ENCODE measurements around the gene BCAS3.

Gene BCAS3

DNA sequence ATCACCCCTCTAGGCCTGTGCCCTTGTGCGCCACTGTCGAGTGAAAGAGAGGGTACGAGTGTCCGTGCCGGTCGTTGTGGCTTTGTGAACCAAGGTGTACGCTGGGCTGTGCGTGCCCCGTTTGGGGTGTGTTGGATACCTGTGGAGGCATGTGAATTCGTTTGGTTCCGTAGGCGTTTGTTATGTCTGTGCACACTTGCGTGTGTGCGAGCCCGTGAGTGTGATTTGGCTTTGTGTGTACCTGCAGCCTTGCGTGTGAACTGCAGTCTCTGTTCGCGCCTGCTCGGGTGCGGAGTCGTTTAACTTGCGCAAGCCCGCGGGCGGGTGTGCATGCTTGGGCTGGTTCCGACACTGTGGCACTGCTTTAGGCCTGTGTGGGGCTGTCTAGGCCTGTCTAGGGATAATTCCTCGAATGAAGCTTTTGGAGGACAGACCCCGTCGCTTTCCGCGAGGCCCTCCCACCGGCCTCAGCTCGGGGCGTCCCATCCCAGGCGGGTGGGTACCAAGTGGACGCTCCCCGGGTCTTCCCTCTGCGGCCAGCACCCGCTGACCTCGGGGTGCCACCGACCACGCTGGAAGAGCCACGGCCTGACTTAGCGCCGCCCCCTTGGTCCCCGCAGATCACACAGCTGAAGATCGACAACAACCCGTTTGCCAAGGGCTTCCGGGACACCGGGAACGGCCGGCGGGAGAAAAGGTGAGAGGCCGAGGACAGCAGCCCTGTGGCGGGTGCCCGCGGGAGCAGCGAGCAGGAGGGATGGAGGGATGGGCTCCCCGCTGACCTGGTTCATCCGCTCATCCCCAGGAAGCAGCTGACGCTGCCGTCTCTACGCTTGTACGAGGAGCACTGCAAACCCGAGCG lies 726.4 kb downstream of the BCAS3 start:
- WGBS, 2 experiments = 4% methylated on average over 66 of the region's 66 CpGs
- H3K9me3 ChIP-seq (ENCODE audit: control insufficient read depth, low read length) = no peaks in the 10 kb centered on the region
- peak overlapping the region; percentile 9 for H3K4me3 ChIP-seq (ENCODE audit: insufficient read depth, low read depth, low read length)
- H3K36me3 ChIP-seq (ENCODE audit: control insufficient read depth, insufficient read depth, low read length) = no peaks in the 10 kb centered on the region
- peaks cover 100% of the 10 kb centered on the region for H3K27me3 ChIP-seq (ENCODE audit: control insufficient read depth, insufficient read depth, low read length, poor library complexity, severe bottlenecking)
- H3K27ac ChIP-seq (ENCODE audit: insufficient read depth, low read depth, low read length, poor library complexity, severe bottlenecking) = no peak overlapping the region
- peaks cover 10% of the 10 kb centered on the region for H3K4me1 ChIP-seq (ENCODE audit: control insufficient read depth, insufficient read depth, low read length)

DNA sequence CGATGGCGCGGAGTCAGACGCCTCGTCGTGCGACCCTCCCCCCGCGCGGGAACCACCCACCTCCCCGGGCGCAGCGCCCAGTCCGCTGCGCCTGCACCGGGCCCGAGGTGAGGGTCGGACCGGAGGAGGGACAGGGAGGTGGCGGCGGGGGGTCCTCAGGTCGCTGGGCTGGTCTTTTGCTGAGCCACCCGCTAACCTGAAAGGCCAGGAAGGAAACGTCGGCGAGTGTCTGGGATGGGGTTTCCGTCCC lies 726.9 kb downstream of the BCAS3 start:
- H3K36me3 ChIP-seq (ENCODE audit: control insufficient read depth, insufficient read depth, low read length) = no peaks in the 10 kb centered on the region
- peaks cover 5% of the 10 kb centered on the region for H3K4me1 ChIP-seq (ENCODE audit: control insufficient read depth, insufficient read depth, low read length)
- WGBS, 2 experiments = 1% methylated on average over 25 to 27 of the region's 27 CpGs
- peak overlapping the region; percentile 9 for H3K4me3 ChIP-seq (ENCODE audit: insufficient read depth, low read depth, low read length)
- no peak overlapping the region for H3K27ac ChIP-seq (ENCODE audit: insufficient read depth, low read depth, low read length, poor library complexity, severe bottlenecking)
- no peaks in the 10 kb centered on the region for H3K9me3 ChIP-seq (ENCODE audit: control insufficient read depth, low read length)
- H3K27me3 ChIP-seq (ENCODE audit: control insufficient read depth, insufficient read depth, low read length, poor library complexity, severe bottlenecking) = peaks cover 100% of the 10 kb centered on the region

DNA sequence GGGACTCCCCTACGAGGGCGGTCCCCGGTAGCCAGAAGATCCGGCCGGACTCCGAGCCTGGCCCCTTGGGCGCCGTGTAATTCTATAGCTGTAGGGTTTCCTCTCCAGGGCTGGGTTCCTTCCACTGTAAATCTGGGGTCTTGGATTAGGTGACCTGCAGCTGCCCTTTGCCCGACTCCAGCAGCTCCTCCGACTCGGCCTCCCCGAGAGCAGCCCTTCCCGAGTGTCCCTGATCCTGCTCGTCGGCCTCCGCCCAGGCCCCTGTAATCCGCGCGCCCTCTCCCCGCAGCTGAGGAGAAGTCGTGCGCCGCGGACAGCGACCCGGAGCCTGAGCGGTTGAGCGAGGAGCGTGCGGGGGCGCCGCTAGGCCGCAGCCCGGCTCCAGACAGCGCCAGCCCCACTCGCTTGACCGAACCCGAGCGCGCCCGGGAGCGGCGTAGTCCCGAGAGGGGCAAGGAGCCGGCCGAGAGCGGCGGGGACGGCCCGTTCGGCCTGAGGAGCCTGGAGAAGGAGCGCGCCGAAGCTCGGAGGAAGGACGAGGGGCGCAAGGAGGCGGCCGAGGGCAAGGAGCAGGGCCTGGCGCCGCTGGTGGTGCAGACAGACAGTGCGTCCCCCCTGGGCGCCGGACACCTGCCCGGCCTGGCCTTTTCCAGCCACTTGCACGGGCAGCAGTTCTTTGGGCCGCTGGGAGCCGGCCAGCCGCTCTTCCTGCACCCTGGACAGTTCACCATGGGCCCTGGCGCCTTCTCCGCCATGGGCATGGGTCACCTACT lies 727.4 kb downstream of the BCAS3 start:
- H3K4me3 ChIP-seq (ENCODE audit: insufficient read depth, low read depth, low read length) = peak overlapping the region; percentile 9
- no peaks in the 10 kb centered on the region for H3K36me3 ChIP-seq (ENCODE audit: control insufficient read depth, insufficient read depth, low read length)
- H3K27me3 ChIP-seq (ENCODE audit: control insufficient read depth, insufficient read depth, low read length, poor library complexity, severe bottlenecking) = peaks cover 100% of the 10 kb centered on the region
- peaks cover 6% of the 10 kb centered on the region for H3K4me1 ChIP-seq (ENCODE audit: control insufficient read depth, insufficient read depth, low read length)
- WGBS, 2 experiments = 2% methylated on average over 71 of the region's 71 CpGs
- no peaks in the 10 kb centered on the region for H3K9me3 ChIP-seq (ENCODE audit: control insufficient read depth, low read length)
- H3K27ac ChIP-seq (ENCODE audit: insufficient read depth, low read depth, low read length, poor library complexity, severe bottlenecking) = no peak overlapping the region

DNA sequence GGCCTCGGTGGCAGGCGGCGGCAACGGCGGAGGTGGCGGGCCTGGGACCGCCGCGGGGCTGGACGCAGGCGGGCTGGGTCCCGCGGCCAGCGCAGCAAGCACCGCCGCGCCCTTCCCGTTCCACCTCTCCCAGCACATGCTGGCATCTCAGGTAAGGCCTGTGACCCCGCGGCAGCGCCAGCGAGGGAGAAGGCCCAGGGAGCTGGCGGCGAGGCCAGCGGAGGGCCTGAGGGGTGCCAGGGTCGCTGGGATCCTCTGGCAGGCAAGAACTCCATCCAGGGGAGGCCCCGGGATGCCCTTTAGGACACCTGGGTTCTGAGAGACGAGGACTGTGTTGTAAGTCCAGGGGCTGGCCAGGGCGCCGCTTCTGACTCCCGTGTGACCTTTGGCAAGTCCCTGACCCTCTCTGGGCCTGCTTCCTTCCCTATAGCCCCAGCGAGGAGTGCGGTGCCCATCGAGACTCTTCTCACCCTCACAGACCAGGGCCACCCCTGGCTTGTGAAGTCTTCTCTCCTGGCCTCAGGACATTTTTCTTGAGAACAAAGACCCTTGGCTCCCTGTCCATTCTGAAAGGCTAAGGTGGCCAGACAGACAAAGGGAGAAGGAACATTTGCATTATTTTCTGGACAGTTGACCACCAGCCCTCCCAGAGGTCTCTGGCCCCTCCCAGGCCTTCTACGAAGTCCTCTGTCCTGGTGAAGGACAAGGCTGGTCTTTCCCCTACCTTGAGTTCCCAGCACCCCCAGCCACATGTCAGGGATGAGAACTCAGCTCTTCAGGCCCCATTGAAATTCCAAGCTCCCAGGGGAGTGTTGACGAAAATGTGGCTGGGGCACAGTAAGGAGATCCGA lies 728.3 kb downstream of the BCAS3 start:
- H3K9me3 ChIP-seq (ENCODE audit: control insufficient read depth, low read length) = no peaks in the 10 kb centered on the region
- peaks cover 13% of the 10 kb centered on the region for H3K4me1 ChIP-seq (ENCODE audit: control insufficient read depth, insufficient read depth, low read length)
- 12 to 13% methylated on average over 37 of the region's 37 CpGs for WGBS, 2 experiments
- H3K36me3 ChIP-seq (ENCODE audit: control insufficient read depth, insufficient read depth, low read length) = no peaks in the 10 kb centered on the region
- H3K27me3 ChIP-seq (ENCODE audit: control insufficient read depth, insufficient read depth, low read length, poor library complexity, severe bottlenecking) = peaks cover 100% of the 10 kb centered on the region
- no peak overlapping the region for H3K4me3 ChIP-seq (ENCODE audit: insufficient read depth, low read depth, low read length)
- no peak overlapping the region for H3K27ac ChIP-seq (ENCODE audit: insufficient read depth, low read depth, low read length, poor library complexity, severe bottlenecking)

DNA sequence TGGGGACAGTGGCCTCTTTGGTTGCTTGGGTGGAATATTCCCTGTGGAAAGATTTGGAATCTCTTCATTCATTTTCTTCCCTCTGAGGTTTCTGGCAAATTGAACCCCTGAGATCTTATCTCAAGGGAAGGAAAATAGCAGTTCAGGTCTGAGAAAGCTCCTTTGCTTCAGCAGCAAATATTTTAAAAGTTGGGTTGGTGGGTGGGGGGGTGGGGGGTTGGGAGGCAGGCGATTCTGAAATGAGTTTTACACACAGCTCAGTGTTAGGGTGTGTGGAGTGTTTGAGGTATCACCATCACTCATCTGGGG lies 728.8 kb downstream of the BCAS3 start:
- H3K4me1 ChIP-seq (ENCODE audit: control insufficient read depth, insufficient read depth, low read length) = peaks cover 13% of the 10 kb centered on the region
- H3K36me3 ChIP-seq (ENCODE audit: control insufficient read depth, insufficient read depth, low read length) = no peaks in the 10 kb centered on the region
- no peak overlapping the region for H3K27ac ChIP-seq (ENCODE audit: insufficient read depth, low read depth, low read length, poor library complexity, severe bottlenecking)
- 25 to 52% methylated on average over 1 of the region's 1 CpG for WGBS, 2 experiments
- H3K4me3 ChIP-seq (ENCODE audit: insufficient read depth, low read depth, low read length) = no peak overlapping the region
- H3K27me3 ChIP-seq (ENCODE audit: control insufficient read depth, insufficient read depth, low read length, poor library complexity, severe bottlenecking) = peaks cover 100% of the 10 kb centered on the region
- no peaks in the 10 kb centered on the region for H3K9me3 ChIP-seq (ENCODE audit: control insufficient read depth, low read length)

DNA sequence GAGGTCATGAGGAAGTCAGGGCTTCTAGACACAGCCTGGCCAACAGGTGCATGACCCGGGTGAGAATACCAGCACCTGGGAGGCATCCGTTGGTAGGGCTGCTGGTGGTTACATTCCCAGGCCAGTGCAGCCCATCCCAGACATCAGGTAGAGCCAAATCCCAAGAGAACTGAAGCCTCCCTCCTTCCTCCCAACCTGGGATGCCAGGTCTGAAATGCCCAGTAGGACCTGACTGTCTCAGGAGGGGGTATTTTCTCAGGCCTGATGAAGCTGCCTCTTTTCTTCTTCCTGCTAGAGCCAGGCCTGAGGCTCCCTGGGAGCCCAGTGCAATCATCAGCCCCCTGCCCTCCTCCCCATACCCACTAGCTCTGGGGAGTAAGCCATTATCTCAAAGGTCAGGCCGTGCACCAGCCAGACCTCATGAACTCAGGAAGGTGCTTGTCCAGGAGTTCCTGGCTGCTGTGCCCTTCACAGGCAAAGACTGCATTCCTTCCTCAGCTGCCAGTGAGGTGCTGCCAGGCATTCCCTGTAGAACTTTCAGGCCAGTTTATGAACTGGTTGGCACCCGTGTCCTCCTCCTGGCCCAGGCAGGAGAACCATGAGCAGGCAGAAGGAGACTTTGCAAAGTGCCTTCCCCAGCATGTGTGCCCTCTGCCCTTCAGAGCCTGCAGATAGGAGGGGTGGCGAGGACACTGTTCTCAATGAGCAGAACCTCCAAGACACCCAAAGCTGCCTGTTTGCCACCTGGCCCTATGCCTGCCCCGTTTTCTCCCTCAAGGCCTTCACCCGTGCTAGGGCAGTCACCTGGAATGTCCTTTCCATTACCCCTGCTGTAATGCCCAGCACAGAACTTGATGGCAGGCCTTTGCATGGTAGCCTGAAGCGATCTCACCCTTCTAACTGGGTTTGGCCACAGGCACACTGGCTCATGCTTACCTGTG lies 729.6 kb downstream of the BCAS3 start:
- no peak overlapping the region for H3K4me3 ChIP-seq (ENCODE audit: insufficient read depth, low read depth, low read length)
- peaks cover 100% of the 10 kb centered on the region for H3K27me3 ChIP-seq (ENCODE audit: control insufficient read depth, insufficient read depth, low read length, poor library complexity, severe bottlenecking)
- peaks cover 13% of the 10 kb centered on the region for H3K4me1 ChIP-seq (ENCODE audit: control insufficient read depth, insufficient read depth, low read length)
- no peaks in the 10 kb centered on the region for H3K9me3 ChIP-seq (ENCODE audit: control insufficient read depth, low read length)
- H3K27ac ChIP-seq (ENCODE audit: insufficient read depth, low read depth, low read length, poor library complexity, severe bottlenecking) = no peak overlapping the region
- H3K36me3 ChIP-seq (ENCODE audit: control insufficient read depth, insufficient read depth, low read length) = no peaks in the 10 kb centered on the region
- WGBS, 2 experiments = 32 to 36% methylated on average over 8 of the region's 8 CpGs

DNA sequence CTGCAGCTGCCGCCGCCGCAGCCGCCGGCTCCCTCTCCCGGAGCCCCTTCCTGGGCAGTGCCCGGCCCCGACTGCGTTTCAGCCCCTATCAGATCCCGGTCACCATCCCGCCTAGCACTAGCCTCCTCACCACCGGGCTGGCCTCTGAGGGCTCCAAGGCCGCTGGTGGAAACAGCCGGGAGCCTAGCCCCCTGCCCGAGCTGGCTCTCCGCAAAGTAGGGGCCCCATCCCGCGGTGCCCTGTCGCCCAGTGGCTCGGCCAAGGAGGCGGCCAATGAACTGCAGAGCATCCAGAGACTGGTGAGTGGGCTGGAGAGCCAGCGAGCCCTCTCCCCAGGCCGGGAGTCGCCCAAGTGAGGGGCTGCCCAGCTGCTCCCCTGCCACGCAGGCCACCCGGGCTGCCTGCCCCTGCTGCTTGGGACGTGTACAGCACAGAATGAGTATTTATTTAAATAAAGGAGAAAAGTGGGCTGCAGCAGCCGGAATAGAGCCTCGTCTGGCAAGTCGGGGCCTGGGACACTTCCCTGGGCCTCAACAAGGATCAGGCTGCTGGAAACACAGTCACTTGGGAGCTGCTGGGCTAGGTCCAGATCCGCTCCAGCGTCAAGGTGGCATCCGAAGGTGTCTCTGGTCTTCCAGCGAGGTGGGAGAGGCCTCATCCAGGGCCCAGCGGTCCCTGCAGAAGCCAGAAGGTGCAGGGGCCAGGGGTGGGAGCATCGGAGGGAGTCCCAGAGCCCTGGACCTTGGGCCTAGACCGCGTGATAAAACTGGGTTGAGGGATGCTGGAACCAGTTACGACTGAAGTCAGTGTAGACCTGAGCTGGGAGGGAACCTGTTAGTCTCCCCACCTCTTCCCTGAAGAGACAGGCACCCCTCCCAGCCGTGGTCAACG lies 730.7 kb downstream of the BCAS3 start:
- 8 to 11% methylated on average over 40 to 41 of the region's 41 CpGs for WGBS, 2 experiments
- H3K4me3 ChIP-seq (ENCODE audit: insufficient read depth, low read depth, low read length) = no peak overlapping the region
- H3K4me1 ChIP-seq (ENCODE audit: control insufficient read depth, insufficient read depth, low read length) = peaks cover 19% of the 10 kb centered on the region
- no peaks in the 10 kb centered on the region for H3K36me3 ChIP-seq (ENCODE audit: control insufficient read depth, insufficient read depth, low read length)
- H3K27ac ChIP-seq (ENCODE audit: insufficient read depth, low read depth, low read length, poor library complexity, severe bottlenecking) = no peak overlapping the region
- H3K9me3 ChIP-seq (ENCODE audit: control insufficient read depth, low read length) = no peaks in the 10 kb centered on the region
- peaks cover 100% of the 10 kb centered on the region for H3K27me3 ChIP-seq (ENCODE audit: control insufficient read depth, insufficient read depth, low read length, poor library complexity, severe bottlenecking)

DNA sequence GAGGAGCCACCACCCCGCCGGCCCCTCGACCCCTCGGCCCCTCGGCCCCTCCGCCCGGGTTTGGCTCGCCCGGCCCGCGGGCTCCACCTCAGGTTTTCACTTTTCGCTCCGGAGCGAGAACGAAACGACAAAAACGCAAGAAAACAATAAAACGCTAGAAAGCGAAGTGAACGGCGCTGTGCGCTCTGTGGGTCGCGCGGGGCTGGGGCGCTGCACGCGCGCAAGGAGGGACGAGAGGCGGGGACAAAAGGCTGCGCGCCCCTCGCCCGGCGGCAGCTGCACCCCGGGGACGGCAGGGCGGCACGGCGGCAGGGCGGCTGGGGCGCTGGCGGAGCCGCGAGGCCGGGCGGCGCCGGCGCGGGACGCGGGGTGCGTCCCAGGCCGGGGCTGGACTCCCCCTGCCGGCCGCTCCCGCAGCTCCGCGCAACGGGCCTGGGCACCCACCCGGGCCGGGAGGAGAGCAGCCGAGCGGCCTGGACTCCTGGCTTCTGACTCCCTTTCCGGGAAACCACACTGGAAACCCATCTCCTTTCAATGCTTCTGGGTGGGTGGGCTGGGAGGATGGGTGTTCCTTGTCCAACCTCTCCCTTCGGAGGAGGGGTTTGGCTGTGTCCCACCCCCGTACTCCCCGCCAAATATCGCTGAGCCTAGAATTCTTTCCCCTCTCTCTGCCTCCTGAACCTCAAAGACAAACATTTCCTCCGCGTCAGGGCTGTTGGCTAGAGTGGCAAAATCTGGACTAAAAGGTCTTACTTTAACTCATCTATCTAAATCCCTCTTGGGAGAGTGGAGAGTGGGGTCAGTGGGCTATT lies 731.9 kb downstream of the BCAS3 start:
- Histone ChIP-seq H3K9me3 (ENCODE audit: control insufficient read depth, low read length) (no peaks in the 10 kb centered on the region), H3K27ac (ENCODE audit: insufficient read depth, low read depth, low read length, poor library complexity, severe bottlenecking) (no peak overlapping the region), H3K36me3 (ENCODE audit: control insufficient read depth, insufficient read depth, low read length) (no peaks in the 10 kb centered on the region), H3K27me3 (ENCODE audit: control insufficient read depth, insufficient read depth, low read length, poor library complexity, severe bottlenecking) (peaks cover 98% of the 10 kb centered on the region), H3K4me3 (ENCODE audit: insufficient read depth, low read depth, low read length) (peak overlapping the region; percentile 22), H3K4me1 (ENCODE audit: control insufficient read depth, insufficient read depth, low read length) (peaks cover 15% of the 10 kb centered on the region)
- 1 to 2% methylated on average over 71 to 73 of the region's 73 CpGs for WGBS, 2 experiments
